Loucy (cell line): ENCODE results near the gene AHNAK2.
"Not testable (repeated sequence)": the region's sequence is repeated elsewhere in the genome, so short reads cannot be mapped to it uniquely, and the experiment has no call there.

Source experiments
- EZH2phosphoT487 ChIP-seq: fragments of 200-600 bp; IDR thresholded peaks from 2 replicates; pipeline ENCODE4 v1.6.1; 2018; ENCODE audit warnings: antibody characterized with exemption, mild to moderate bottlenecking, moderate library complexity, borderline replicate concordance
- TF ChIP-seq, protein P1 (sequence below): fragments of 200-600 bp; sonication (generic); conservative IDR thresholded peaks from 2 replicates; pipeline ENCODE4 v1.5.1; 2014; ENCODE audit warnings: mild to moderate bottlenecking, antibody characterized with exemption, low read length

DNA sequence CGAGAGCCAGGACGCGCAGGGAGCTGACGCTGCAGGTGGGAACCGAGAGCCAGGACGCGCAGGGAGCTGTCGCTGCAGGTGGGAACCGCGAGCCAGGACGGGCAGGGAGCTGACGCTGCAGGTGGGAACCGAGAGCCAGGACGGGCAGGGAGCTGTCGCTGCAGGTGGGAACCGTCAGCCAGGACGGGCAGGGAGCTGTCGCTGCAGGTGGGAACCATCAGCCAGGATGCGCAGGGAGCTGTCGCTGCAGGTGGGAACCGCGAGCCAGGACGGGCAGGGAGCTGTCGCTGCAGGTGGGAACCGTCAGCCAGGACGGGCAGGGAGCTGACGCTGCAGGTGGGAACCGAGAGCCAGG, 72.6 kb downstream of the AHNAK2 start:
- not testable (repeated sequence) for TF ChIP-seq EZH2phosphoT487
- TF ChIP-seq, protein P1, sequence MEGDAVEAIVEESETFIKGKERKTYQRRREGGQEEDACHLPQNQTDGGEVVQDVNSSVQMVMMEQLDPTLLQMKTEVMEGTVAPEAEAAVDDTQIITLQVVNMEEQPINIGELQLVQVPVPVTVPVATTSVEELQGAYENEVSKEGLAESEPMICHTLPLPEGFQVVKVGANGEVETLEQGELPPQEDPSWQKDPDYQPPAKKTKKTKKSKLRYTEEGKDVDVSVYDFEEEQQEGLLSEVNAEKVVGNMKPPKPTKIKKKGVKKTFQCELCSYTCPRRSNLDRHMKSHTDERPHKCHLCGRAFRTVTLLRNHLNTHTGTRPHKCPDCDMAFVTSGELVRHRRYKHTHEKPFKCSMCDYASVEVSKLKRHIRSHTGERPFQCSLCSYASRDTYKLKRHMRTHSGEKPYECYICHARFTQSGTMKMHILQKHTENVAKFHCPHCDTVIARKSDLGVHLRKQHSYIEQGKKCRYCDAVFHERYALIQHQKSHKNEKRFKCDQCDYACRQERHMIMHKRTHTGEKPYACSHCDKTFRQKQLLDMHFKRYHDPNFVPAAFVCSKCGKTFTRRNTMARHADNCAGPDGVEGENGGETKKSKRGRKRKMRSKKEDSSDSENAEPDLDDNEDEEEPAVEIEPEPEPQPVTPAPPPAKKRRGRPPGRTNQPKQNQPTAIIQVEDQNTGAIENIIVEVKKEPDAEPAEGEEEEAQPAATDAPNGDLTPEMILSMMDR = not testable (repeated sequence)
